ENCODE measurements around the gene MBD6.

The MBD6 gene

GRCh38 chr12:57522011-57522886, at the start of gene MBD6:
MBD6 (plus strand) TSS chr12:57522824; CDS start chr12:57524304, 1,480 bp downstream.
- DNase-seq: peak; percentile 94

- DNase-seq: no peak
Observed at GRCh38 chr12:57473392-57473791, 49.2 kb upstream of the MBD6 start.

- no peak for DNase-seq
Observed at GRCh38 chr12:57473886-57474285, 48.7 kb upstream of the MBD6 start.

GRCh38 chr12:57474430-57474829, 48.2 kb upstream of the MBD6 start:
- no peak for DNase-seq

- DNase-seq: no peak
Observed at GRCh38 chr12:57474862-57475261, 47.8 kb upstream of the MBD6 start.

GRCh38 chr12:57475271-57476161, 47.1 kb upstream of the MBD6 start:
- no peak for DNase-seq

GRCh38 chr12:57476162-57476992, 46.2 kb upstream of the MBD6 start:
- DNase-seq: peak; percentile 76

- peak; percentile 27 for DNase-seq
Observed at GRCh38 chr12:57476993-57477709, 45.5 kb upstream of the MBD6 start.

- DNase-seq: peak; percentile 71
Observed at GRCh38 chr12:57477710-57478681, 44.6 kb upstream of the MBD6 start.

GRCh38 chr12:57479043-57479375, 43.6 kb upstream of the MBD6 start:
- no peak for DNase-seq

- peak; percentile 71 for DNase-seq
Observed at GRCh38 chr12:57479376-57480115, 43.1 kb upstream of the MBD6 start, which contains the start of gene ARHGAP9. ARHGAP9 (minus strand) TSS chr12:57479866; CDS start chr12:57479406, 460 bp downstream.

- DNase-seq: no peak
Observed at GRCh38 chr12:57481671-57482070, 41.0 kb upstream of the MBD6 start.

GRCh38 chr12:57483466-57483865, 39.2 kb upstream of the MBD6 start:
- no peak for DNase-seq

- no peak for DNase-seq
Observed at GRCh38 chr12:57485695-57486094, 36.9 kb upstream of the MBD6 start.

GRCh38 chr12:57487055-57487596, 35.5 kb upstream of the MBD6 start:
- DNase-seq: no peak

- DNase-seq: peak; percentile 93
Observed at GRCh38 chr12:57487597-57488401, 34.8 kb upstream of the MBD6 start, which contains the start of gene MARS1. MARS1 (plus strand) TSS chr12:57488068; CDS start chr12:57488091, 23 bp downstream.

GRCh38 chr12:57488402-57489156, 34.0 kb upstream of the MBD6 start:
- no peak for DNase-seq

GRCh38 chr12:57489157-57489641, 33.4 kb upstream of the MBD6 start:
- no peak for DNase-seq

Measured in CD4-positive, alpha-beta T cell treated with Interleukin-6 for 4 hours (primary cell).